A549 (cell line): ENCODE measurements around the gene ARMH3.

ENCODE experiments used
- MYC ChIP-seq: IDR thresholded peaks from 2 replicates; pipeline ENCODE4 v1.6.1; 2012; ENCODE audit warnings: mild to moderate bottlenecking, inconsistent platforms, low read length, improper control_type of control experiment, borderline replicate concordance
- POLR2A ChIP-seq: IDR thresholded peaks from 2 replicates; pipeline ENCODE4 v1.6.1; 2012; ENCODE audit warnings: mild to moderate bottlenecking, low read length
- RFX5 ChIP-seq: fragments of 450-650 bp; IDR thresholded peaks from 2 replicates; pipeline ENCODE4 v1.7.1; 2014; ENCODE audit warnings: antibody characterized with exemption, mild to moderate bottlenecking, moderate library complexity
- TF ChIP-seq, protein P1 (sequence below): fragments of >200 bp; sonication (Bioruptor Twin); formaldehyde crosslinking; IDR thresholded peaks from 3 replicates; pipeline ENCODE4 v1.5.1; 2016

- TF ChIP-seq, protein P1, sequence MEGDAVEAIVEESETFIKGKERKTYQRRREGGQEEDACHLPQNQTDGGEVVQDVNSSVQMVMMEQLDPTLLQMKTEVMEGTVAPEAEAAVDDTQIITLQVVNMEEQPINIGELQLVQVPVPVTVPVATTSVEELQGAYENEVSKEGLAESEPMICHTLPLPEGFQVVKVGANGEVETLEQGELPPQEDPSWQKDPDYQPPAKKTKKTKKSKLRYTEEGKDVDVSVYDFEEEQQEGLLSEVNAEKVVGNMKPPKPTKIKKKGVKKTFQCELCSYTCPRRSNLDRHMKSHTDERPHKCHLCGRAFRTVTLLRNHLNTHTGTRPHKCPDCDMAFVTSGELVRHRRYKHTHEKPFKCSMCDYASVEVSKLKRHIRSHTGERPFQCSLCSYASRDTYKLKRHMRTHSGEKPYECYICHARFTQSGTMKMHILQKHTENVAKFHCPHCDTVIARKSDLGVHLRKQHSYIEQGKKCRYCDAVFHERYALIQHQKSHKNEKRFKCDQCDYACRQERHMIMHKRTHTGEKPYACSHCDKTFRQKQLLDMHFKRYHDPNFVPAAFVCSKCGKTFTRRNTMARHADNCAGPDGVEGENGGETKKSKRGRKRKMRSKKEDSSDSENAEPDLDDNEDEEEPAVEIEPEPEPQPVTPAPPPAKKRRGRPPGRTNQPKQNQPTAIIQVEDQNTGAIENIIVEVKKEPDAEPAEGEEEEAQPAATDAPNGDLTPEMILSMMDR: no peak
- TF ChIP-seq POLR2A (no peak), MYC (no peak), RFX5 (no peak)
Measured at GRCh38 chr10:101818872-101819633, 236.9 kb downstream of the ARMH3 start.
